ENCODE data around the gene RAD50.

DNA sequence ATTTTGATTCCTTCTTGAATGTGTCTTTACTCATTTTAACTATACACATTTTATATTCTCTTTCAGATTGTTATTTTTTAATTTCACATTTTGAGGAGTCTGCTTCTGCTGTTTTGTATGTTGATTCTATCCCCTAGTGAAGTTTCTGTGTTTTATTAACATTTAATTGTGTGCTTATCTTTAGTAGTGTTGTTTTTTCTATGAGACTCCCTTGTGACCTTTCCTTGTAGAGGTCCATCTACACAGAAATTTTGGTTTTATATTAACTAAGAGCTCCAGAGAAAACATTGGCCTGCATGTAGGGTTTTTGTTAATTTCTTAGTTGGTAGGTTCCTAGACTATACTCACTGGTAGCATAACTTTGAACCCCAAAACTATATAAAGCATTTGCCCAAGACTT, 65.8 kb downstream of the RAD50 start:
- TF ChIP-seq, protein P1, sequence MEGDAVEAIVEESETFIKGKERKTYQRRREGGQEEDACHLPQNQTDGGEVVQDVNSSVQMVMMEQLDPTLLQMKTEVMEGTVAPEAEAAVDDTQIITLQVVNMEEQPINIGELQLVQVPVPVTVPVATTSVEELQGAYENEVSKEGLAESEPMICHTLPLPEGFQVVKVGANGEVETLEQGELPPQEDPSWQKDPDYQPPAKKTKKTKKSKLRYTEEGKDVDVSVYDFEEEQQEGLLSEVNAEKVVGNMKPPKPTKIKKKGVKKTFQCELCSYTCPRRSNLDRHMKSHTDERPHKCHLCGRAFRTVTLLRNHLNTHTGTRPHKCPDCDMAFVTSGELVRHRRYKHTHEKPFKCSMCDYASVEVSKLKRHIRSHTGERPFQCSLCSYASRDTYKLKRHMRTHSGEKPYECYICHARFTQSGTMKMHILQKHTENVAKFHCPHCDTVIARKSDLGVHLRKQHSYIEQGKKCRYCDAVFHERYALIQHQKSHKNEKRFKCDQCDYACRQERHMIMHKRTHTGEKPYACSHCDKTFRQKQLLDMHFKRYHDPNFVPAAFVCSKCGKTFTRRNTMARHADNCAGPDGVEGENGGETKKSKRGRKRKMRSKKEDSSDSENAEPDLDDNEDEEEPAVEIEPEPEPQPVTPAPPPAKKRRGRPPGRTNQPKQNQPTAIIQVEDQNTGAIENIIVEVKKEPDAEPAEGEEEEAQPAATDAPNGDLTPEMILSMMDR (conservative IDR thresholded peaks at IDR 0.05; ENCODE audit: low read depth, low read length), result no peak
- TF ChIP-seq CEBPB (IDR thresholded peaks at IDR 0.05; ENCODE audit: low read depth, low read length) (no peak), POLR2A (IDR thresholded peaks at IDR 0.05; ENCODE audit: low read depth, low read length) (no peak), MAZ (IDR thresholded peaks at IDR 0.05; ENCODE audit: borderline replicate concordance, low read depth, low read length) (no peak), NFE2L2 (IDR thresholded peaks at IDR 0.05; ENCODE audit: low read depth, low read length) (no peak), RFX5 (IDR thresholded peaks at IDR 0.05; ENCODE audit: low read depth, low read length) (no peak), MAFK (IDR thresholded peaks at IDR 0.05; ENCODE audit: low read depth, low read length) (no peak), MXI1 (IDR thresholded peaks at IDR 0.05; ENCODE audit: borderline replicate concordance, low read depth, low read length) (no peak), RAD21 (IDR thresholded peaks at IDR 0.05; ENCODE audit: low read length) (no peak), BHLHE40 (IDR thresholded peaks at IDR 0.05; ENCODE audit: low read depth, low read length) (no peak), SMC3 (IDR thresholded peaks at IDR 0.05; ENCODE audit: low read depth, low read length) (no peak), FOS (IDR thresholded peaks at IDR 0.05; ENCODE audit: low read depth, low read length) (no peak), RCOR1 (IDR thresholded peaks at IDR 0.05; ENCODE audit: insufficient replicate concordance, low read length) (no peak)
- TF ChIP-seq, protein P2, sequence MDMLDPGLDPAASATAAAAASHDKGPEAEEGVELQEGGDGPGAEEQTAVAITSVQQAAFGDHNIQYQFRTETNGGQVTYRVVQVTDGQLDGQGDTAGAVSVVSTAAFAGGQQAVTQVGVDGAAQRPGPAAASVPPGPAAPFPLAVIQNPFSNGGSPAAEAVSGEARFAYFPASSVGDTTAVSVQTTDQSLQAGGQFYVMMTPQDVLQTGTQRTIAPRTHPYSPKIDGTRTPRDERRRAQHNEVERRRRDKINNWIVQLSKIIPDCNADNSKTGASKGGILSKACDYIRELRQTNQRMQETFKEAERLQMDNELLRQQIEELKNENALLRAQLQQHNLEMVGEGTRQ (IDR thresholded peaks at IDR 0.05; ENCODE audit: low read depth, low read length), result no peak

Data from IMR-90 (cell line).